Measurements from ENCODE around the gene LYPD6. TPM values are rescaled to one million over a fixed set of nuclear protein-coding genes. Genes with fewer than 3 reads are reported as not detected.

LYPD6 gene
- total and polyA plus RNA-seq, 2 experiments from 2014 or later, result 4.9 to 12.4 TPM

GRCh38 chr2:149449017-149449416, 118.6 kb downstream of the LYPD6 start:
- H3K4me3 ChIP-seq, result no peak overlapping the region
- no peak overlapping the region for H2AFZ ChIP-seq
- H3K36me3 ChIP-seq (ENCODE audit: insufficient read depth), result no peaks in the 10 kb centered on the region
- DNase-seq (ENCODE audit: low spot score) (no peak), ATAC-seq (no peak)
- peaks cover 30% of the 10 kb centered on the region for H3K27me3 ChIP-seq (ENCODE audit: insufficient read depth)
- no peak overlapping the region for H3K4me3 Mint-ChIP-seq
- H3K36me3 Mint-ChIP-seq (ENCODE audit: low read depth), result peaks cover 3% of the 10 kb centered on the region; the same call in 2 of the 3 replicates
- H3K27ac Mint-ChIP-seq, result no peak overlapping the region
- no peak overlapping the region for H3K27ac ChIP-seq (ENCODE audit: low read depth)
- 0 out of 2 replicates have a peak, but pooled peaks cover 11% of the 10 kb centered on the region for H3K4me1 ChIP-seq (ENCODE audit: insufficient read depth)
- H3K4me2 ChIP-seq, result no peak overlapping the region
- H3K27me3 Mint-ChIP-seq (ENCODE audit: insufficient read depth, low read depth, poor library complexity), result peaks cover 27% of the 10 kb centered on the region
- H3F3A ChIP-seq (replicated peaks; ENCODE audit: low read depth), result no peaks in the 10 kb centered on the region
- H3K79me2 ChIP-seq (replicated peaks; ENCODE audit: insufficient read depth), result no peaks in the 10 kb centered on the region
- H3K9me3 Mint-ChIP-seq, result no peaks in the 10 kb centered on the region; the same call in 2 of the 3 replicates
- peaks cover 12% of the 10 kb centered on the region; the same call in 1 of the 2 replicates for H4K20me1 ChIP-seq (replicated peaks; ENCODE audit: insufficient read depth)
- TF ChIP-seq EZH2 (IDR thresholded peaks at IDR 0.05; ENCODE audit: low read depth, unreplicated experiment) (no peak), JUNB (IDR thresholded peaks at IDR 0.05; ENCODE audit: unreplicated experiment) (no peak), STAT1 (IDR thresholded peaks at IDR 0.05; ENCODE audit: unreplicated experiment) (no peak), CTCF (conservative IDR thresholded peaks at IDR 0.05; ENCODE audit: low read depth in 2 of 2) (no peak), ETS1 (IDR thresholded peaks at IDR 0.05) (no peak), ZNF462 (CRISPR knock-in tag; IDR thresholded peaks at IDR 0.05) (no peak), EZH2phosphoT487 (IDR thresholded peaks at IDR 0.05; ENCODE audit: unreplicated experiment) (no peak), NANOG (IDR thresholded peaks at IDR 0.05; ENCODE audit: borderline replicate concordance) (no peak), ZNF331 (CRISPR knock-in tag; IDR thresholded peaks at IDR 0.05; ENCODE audit: low read depth) (no peak), ZNF114 (CRISPR knock-in tag; IDR thresholded peaks at IDR 0.05) (no peak), CREB1 (CRISPR knock-in tag; IDR thresholded peaks at IDR 0.05; ENCODE audit: low read depth) (no peak)
- TF ChIP-seq, protein P1, sequence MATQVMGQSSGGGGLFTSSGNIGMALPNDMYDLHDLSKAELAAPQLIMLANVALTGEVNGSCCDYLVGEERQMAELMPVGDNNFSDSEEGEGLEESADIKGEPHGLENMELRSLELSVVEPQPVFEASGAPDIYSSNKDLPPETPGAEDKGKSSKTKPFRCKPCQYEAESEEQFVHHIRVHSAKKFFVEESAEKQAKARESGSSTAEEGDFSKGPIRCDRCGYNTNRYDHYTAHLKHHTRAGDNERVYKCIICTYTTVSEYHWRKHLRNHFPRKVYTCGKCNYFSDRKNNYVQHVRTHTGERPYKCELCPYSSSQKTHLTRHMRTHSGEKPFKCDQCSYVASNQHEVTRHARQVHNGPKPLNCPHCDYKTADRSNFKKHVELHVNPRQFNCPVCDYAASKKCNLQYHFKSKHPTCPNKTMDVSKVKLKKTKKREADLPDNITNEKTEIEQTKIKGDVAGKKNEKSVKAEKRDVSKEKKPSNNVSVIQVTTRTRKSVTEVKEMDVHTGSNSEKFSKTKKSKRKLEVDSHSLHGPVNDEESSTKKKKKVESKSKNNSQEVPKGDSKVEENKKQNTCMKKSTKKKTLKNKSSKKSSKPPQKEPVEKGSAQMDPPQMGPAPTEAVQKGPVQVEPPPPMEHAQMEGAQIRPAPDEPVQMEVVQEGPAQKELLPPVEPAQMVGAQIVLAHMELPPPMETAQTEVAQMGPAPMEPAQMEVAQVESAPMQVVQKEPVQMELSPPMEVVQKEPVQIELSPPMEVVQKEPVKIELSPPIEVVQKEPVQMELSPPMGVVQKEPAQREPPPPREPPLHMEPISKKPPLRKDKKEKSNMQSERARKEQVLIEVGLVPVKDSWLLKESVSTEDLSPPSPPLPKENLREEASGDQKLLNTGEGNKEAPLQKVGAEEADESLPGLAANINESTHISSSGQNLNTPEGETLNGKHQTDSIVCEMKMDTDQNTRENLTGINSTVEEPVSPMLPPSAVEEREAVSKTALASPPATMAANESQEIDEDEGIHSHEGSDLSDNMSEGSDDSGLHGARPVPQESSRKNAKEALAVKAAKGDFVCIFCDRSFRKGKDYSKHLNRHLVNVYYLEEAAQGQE (IDR thresholded peaks at IDR 0.05; ENCODE audit: unreplicated experiment), result no peak
- peaks cover 20% of the 10 kb centered on the region for H3K4me1 Mint-ChIP-seq
- no peaks in the 10 kb centered on the region for H3K9me2 ChIP-seq (ENCODE audit: insufficient read depth)

Data from GM23338 (cell line).